Stimulated activated CD8-positive, alpha-beta memory T cell treated with anti-CD3 and anti-CD28 coated beads, Interleukin-15, amount 100 ng/mL, for 48 hours (primary cell): ENCODE data around the gene DLGAP1.
"Not testable (repeated sequence)": the region's sequence is repeated elsewhere in the genome, so short reads cannot be mapped to it uniquely, and the experiment has no call there.

Source experiments
- DNase-seq, 2 donors: peaks; one replicate each; pipeline ENCODE4 v3.0.0-alpha.2; 2020; ENCODE audit warnings: low read depth in 2 of 2

DLGAP1 gene

DNA sequence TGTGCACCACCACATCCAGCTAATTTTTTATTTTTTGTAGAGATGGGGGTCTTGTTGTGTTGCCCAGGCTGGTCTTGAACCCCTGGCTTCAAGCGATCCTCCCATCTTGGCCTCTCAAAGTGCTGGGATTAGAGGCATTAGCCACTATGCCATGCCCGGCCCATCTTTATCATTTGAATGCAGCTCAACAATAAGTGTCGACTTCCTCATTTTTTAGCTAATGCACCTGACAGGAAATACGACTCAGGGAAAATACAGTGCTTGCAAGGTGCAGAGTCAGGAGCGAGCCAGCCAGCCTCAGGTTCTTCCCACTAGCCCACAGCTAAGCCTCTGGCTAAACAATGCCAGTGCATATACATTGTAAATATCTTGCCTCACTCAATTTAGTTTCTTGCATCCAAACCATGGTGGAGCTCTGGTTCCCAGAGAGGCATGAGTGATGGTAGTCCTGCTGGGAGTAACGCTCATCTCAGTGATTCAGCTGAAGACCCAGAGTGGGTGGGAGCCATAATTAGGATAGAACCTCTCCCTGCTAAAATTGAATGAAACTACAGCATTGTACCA is 870.1 kb downstream of the DLGAP1 start:
- DNase-seq, result no peak

DNA sequence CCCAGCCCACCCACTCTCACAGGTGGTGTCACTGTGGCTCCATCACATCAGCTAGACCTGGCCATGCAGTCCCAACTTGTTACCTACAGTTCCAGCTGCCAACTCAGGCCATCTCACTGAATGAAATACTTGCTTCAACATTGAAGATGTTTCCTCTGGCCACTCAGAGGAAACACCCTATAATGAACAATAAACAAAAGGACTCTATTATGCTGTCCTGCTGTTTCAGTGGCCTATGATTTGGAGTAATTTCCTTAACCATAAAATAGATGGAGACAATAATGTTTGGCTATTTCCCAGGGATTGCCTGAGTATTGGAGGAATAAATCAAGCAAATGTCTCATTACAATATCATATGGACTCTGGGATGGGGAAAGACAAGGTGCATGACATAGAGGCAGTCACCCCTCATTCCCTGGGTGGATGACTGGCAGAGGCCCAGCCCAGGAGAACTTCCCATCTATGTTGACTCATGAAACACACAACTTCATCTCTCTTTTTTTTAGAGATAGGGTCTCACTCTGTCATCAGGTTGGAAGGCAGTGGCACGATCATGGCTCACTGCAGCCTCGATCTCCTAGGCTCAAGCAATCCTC is 870.7 kb downstream of the DLGAP1 start:
- no peak for DNase-seq

DNA sequence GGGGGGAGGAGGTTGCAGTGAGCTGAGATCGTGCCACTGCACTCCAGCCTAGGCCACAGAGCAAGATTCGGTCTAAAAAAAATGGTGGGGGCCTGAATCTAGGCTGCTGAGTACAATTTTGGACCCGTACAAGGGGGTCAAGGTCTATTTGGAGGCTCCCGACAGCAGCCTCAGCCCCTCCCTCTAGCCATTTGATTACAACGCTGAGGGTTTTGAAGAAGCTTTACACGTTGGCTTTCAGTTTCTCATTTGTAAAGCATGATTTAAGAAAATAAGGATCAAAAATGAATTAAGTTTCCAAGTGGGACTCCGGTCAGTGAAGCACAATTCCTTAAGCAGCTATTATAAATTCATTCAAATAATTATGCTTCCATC is 871.2 kb downstream of the DLGAP1 start:
- DNase-seq, result no peak

DNA sequence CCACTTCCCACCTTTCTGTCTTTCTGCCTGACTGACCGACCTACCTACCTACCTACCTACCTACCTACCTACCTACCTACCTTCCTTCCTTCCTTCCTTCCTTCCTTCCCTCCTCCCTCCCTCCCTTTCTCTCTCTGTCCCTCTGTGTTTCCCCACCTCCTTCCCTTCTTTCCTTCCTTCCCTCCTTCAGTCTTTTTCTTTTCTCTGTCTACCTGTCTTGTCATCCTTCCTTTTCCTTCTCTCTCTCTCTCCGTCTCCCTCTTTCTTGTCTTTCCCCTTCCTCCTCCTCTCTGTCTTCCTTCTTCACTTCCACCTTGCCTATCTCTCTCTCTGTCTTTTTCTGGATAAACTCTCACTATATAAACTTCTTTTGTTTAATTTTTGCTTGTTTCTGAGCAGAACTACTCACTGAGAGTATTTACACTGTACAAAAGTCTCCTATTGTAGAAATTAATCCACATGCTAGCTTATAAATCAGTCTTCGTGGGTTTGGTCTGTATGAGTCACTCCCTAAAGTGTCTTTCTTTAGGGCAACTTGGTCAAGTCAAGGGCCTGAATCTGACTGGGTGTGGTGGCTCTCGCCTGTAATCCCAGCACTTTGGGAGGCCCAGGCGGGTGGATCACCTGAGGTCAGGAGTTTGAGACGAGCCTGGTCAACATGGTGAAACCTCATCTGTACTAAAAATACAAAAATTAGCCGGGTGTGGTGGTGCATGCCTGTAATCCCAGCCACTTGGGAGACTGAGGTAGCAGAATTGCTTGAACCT is 871.8 kb downstream of the DLGAP1 start:
- not testable (repeated sequence) for DNase-seq

DNA sequence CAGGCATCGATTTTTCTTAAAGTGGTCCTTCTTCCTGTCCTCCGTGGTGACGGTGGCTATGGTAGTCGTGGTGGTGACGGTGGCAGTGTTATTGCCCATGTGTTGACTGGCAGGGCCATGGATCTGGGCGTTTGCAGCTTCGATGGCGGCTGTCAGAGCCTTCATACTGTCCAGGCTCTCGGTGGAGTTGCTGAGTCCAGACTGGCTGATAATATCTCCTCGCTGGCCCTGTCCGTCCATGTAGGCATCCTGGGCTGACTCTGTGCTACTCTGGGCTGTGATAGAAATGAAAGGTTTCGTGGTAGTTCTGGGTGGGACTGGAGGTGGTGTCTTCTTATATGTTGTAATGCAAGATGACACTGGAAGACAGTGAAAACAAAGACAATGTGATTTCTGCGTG is 873.2 kb downstream of the DLGAP1 start:
- no peak for DNase-seq

DNA sequence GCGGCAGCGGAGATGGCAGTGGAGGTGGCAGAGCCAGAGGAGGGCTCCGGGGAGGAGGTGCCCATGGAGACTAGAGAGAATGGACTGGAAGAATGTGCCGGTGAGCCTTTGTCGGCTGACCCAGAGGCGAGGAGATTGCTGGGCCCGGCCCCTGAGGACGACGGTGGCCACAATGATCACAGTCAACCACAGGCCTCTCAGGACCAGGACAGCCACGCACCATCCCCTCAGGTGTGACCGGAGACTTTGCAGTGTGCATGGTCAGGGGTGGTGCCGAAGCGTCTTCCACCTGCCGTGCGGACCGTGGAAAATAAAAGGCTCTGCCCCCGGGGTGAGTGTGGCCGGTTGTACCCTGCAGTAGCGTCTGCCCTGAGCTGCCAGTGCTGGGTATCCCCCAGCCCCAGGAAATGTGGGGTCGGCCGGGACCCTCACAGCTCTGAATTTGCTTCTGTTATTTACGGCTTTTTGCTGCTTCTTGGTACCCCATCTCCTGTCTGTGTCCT is 874.5 kb downstream of the DLGAP1 start:
- DNase-seq, result not testable (repeated sequence)

DNA sequence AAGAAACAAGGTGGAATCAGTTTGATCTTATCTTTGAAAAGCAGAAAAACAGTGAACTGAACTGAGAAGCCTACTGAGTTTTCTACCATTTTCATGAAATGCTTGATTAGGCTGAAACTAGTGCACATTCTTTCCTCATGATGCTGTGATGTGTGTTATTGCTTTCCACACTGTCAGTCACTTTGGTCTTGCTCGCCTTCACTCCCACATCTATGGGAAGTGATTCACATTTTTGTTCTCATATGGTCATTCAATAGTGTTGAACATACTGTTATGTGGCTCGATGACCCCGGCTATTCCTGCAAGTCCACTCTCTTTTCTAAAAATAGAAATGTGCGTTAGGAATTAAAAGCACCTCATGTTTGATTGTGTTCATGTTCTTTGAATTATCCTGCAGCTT is 875.4 kb downstream of the DLGAP1 start:
- no peak for DNase-seq

DNA sequence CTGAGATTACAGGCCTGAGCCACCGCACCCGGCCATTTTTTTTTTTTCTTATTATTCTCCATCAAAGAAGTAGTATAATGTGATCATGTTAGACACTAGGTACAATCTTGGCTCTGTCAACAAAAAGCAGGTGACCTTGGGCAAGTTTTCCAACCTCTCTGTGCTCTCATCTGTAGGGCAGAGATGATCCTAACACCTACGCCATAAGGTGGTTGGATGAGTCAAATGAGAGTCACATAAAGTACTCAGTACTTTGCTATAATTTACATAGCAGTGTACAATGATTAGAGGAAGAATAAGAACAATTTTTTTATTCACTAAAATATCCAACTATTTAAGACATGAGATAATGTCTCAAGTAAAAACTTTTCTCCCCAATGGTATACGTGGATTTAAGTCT is 876.5 kb downstream of the DLGAP1 start:
- DNase-seq, result no peak

DNA sequence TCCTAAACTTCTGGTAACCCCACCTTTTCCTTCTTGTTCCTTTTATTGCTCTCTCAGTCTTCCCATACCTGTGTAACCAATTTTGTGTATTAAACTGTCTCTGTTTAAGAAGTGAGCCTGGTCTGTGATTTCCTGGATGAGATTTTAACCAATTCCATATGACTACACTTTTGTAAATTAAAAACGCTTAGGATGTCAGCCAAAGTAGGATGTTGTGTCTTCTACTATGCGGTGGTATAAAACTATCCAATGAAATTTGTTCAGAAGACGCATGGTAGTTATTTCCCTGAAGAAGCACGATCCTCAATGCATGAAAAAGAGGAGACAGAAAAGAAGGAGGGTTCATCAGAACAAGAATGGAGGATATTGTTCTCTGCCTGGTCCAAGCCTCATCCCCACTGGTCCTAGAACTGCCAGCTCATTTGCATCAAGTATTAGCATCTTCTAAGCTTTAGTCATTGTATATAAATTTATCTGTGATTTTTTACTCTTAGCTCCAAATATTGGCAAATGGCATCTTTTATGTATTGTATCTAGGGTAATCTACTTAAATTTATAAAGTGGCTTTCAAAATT is 877.7 kb downstream of the DLGAP1 start:
- DNase-seq, result no peak

DNA sequence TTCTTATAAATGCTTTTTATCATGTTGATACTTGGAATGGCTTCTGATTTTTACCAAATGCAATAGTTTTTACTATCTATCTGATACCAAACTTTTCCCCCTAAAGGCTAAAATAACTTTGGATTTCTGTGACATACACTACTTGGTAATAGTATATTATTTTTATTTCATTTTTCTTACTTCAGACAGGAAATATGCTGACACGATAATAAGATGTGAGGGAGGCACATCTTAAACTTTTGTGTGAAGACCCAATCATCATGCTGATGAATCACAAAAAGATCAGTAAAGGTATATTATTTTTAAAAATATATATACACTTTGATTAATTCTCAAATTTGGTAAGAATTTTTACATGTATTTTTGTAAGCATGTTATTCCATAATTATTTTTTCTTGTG is 882.3 kb downstream of the DLGAP1 start:
- no peak for DNase-seq

DNA sequence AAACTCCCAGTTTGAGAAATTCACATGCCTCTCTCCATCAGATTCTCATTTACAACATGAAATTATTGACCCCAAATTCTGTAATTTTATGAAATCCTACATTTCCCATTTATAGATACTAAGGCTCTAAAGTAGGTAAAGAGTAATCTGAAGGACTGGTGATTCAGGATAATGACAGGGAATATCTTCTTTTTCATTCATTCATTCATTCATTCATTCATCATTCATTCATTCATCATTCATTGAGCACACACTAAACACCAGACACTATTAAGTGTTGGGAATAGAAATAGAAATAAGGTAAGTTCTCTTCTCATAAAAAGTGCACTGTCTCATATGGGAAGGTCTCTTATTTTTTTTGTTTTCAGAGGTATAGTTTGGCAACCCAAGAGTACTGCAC is 888.3 kb downstream of the DLGAP1 start:
- DNase-seq, result no peak

DNA sequence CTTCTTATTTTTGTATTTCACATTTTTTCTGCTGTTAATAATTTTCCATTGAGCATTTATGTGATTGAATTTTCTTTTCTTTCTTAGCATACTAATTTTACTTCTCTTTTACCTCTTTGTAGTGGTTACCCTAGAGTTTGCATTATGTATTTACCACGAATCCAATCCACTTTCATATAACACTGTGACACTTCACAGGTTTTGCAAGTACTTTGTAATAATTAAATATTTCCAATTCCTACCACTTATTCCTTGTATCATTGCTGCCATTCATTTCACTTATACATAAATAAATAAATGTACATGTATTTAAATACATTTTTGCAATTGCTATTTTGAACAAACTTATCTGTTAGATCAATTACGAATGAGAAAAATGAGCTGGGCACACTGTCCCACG is 894.4 kb downstream of the DLGAP1 start:
- DNase-seq, result no peak

DNA sequence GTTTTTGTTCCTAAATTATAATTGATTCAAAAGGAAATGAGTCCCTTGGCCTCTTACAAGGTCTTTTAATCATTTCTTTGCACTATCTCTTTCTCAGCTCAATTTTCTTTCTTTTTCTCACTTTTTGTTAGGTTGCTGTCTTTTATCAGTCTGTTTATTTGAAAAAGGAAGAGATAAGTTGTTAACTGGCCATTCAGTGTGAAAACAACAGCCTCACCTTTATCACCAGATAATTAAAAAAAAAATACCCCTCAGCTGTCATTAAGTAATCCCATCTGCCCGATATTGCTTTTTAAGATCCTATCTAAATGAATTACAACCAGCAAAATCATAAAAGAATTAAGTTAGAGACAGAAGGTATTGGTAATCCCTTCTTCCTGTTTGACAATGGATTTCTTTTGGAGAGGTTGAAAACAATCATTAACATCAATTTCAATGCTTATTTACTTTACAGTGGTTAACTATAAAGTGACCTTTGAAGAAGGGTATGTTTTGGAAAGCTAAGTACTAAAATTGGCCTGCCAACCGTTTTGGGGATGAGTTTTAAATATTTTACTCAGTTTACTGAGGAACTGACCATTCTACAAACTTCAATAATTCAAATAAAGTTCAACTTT is 900.2 kb downstream of the DLGAP1 start:
- DNase-seq, result no peak

DNA sequence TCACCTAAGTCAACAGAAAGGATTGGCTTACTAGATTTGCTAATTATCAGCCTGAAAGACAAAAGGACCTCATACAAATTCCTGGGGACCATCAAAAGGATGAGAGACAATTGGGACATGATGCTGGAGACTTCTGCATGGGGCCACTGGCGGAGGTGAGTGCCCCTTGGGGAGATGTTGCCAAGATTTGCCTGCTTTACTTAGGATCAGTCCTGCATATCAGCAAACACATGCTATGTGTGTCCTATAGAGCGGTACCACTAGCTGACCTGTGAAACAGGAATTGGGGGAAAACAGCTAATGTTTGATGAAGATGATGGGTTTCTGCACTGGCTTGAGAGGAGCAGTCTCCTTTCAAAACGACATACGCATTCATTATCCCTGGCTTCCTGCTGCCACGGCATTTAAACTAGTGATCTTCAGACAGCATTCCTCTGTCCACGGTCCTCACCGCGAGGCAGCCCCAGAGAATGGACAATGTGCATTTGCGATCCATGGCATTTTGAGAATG is 901.0 kb downstream of the DLGAP1 start:
- DNase-seq, result no peak

DNA sequence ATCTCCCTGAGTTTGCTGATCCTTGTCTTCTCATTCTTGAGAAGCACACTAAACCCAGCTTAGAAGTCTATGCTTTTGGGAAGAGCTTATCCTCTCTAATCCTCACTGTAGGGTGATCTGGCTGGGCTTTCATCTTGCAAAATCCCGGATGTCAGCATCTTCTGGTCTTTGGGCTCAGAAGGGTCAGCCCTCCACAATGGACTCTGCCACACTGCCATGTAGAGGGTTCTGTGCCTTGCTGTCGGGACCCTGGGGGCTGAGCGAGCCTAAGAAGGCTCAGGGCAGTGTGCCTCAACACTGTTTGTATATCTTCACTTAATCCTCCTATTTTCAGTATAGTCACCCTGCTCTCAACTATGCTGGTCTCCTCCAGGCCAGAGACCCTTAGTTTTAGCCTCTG is 902.8 kb downstream of the DLGAP1 start:
- DNase-seq, result no peak

DNA sequence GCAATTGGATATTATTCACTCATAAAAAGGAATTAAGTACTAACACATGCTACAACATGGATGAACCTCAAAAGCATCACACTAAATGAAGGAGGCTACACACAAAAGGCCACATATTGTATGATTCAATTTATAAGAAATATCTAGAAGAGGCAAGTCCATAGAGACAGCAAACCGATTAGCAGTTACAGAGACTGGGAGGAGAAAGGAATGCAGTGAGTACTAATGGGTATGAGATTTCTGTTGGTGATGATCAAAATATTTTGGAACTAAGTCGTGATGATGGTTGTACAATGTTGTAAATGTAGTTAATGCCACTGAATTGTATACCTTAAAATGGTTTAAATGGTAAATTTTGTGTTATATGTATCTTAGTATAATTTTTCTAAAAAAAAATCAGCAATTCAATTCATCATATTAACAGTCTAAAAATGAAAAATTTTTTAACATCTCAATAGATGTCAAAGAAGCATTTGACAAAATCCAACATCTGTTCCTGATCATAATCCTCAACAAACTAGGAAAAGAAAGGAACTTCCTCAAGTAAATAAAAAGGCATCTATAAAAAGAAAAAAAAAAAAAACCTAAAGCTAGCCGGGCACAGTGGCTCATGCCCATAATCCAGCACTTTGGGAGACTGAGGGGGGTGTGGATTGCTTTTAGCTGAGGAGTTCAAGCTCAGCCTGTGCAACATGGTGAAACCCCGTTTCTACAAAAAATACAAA is 907.1 kb downstream of the DLGAP1 start:
- DNase-seq, result no peak

DNA sequence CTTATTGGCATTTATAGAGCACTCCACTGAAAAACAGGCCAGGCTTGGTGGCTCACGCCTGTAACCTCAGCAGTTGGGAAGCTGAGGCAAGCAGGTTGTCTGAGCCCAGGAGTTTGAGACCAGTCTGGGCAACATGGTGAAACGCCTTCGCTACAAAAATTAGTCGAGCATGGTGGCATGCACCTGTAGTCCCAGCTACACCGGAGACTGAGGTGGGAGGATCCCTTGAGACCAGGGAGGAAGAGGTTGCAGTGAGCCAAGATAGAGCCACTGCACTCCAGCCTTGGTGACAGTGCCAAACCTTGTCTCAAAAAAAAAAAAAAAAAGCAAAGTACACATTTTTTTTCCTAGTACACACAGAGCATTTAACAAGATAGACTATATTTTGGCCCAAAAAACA is 909.0 kb downstream of the DLGAP1 start:
- DNase-seq, result no peak

DNA sequence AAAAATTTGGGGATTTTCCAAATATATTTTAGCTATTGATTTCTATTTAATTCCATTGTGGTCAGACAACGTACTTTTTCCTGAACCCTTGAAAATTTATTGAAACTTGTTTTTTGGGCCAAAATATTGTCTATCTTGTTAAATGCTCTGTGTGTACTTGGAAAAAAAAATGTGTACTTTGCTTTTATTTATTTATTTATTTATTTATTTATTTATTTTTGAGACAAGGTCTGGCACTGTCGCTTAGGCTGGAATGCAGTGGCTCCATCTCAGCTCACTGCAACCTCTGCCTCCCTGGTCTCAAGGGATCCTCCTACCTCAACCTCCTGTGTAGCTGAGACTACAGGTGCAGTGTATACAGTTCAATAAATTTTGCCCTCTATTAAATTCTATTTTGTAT is 910.6 kb downstream of the DLGAP1 start:
- no peak for DNase-seq

DNA sequence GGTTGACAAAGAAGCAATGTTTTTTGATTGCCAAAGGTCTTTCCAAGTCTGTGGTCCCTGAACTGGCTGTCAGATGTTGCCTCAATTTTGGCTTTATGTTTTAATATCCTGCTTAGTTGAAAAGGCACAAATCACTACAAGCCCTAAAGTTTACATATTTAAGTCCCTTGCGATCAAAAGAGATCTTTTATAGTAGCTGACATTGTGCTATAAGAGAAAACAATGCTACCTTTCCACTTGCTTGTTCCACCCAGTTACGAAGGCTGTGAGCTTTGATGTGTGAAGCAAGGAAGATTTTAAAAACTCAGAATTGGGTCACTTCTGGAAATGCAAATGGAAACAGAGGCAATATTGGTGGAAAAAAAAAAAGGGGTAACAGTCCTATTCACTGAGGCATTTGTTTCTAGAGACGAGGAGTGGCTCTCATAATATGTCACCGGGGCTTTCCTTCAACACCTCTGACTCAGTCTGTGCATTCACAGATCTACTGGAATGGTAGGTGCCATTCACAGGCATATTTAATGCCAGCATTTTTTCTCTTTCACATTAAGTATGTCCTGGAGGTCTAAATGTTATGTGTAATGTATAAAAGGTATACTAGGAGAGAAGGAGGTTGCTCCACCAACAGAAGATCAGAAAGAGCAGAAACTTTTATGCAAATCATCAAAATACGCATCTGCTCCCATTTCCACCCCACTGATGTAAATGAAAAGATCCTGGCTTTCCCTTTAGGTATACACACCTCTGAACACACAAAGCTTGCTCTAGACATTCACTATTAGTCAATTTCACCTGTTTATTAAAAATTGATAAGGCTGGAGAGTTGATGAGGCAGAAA is 913.3 kb downstream of the DLGAP1 start:
- DNase-seq, result no peak

DNA sequence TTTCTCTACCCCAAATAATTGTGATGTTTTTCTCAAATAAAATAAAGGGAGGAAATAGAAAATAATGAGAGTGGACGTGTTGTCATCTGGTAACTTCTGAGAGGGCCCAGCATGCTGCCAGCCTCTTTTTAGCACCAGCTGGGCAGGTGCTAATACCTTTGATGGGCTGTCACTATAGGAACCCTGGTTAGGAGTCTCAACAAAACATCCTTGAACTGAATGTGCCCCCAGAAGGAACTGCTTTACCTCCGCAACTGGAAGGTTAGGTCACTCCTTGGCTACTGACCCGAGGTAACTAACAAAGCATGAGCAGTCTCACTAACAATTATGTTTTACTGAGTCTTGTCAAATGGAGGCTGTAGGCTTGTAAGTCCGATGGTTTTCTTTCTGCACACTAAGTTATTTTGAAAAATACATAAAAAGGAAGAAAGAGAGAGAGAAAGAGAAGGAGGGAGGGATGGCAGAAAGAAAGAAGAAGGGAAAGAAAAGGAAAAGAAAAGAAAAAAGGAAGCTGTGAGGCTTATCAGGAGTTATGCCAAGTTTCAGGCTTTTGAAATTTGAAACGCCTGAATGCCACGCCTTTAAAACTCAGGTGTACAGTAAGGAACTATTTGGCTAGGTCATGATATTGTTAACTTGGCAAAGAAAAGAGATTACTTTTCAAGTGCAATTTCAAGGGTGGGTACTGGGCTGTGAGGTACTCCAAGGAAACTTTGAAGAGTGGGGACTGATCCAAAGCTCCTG is 914.1 kb downstream of the DLGAP1 start:
- no peak for DNase-seq
